ENCODE data around the gene MKRN2OS.

MKRN2OS gene, protein sequence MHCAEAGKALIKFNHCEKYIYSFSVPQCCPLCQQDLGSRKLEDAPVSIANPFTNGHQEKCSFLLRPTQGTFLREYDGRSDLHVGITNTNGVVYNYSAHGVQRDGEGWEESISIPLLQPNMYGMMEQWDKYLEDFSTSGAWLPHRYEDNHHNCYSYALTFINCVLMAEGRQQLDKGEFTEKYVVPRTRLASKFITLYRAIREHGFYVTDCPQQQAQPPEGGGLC

GRCh38 chr3:12545473-12545791 lies at the start of gene MKRN2OS:
TSS of gene MKRN2OS (minus strand) at chr3:12545499. CDS start at chr3:12545464, 35 bp downstream.
- DNase-seq (ENCODE audit: low read depth), result no peak

GRCh38 chr3:12593473-12593872 lies 48.2 kb upstream of the MKRN2OS start:
- DNase-seq (ENCODE audit: low read depth), result no peak

GRCh38 chr3:12591997-12592715 lies 46.9 kb upstream of the MKRN2OS start:
- DNase-seq (ENCODE audit: low read depth), result no peak

DNA sequence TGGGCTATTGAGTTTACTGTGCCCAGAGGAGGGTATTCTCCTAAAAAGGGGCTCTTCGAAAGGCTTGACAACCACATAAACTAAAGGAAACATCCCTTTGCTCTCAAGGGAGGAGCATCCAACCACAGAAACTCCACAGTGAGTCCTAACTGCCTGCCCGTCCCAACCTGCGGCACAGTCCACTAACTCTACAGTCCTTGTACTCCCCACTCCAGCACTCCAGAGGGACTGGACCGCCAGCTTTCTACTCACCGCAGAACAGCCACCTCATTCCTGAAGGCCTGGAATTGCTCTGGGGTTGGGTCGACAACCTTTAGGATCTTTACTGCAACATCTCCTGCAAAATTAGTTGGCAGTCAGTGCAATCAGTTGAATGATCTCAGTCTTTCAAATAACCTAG lies 46.2 kb upstream of the MKRN2OS start:
- no peak for DNase-seq (ENCODE audit: low read depth)

GRCh38 chr3:12590096-12590495 lies 44.8 kb upstream of the MKRN2OS start:
- DNase-seq (ENCODE audit: low read depth), result no peak

- no peak for DNase-seq (ENCODE audit: low read depth)
Measured at GRCh38 chr3:12588039-12589009, 43.0 kb upstream of the MKRN2OS start.

- DNase-seq (ENCODE audit: low read depth), result no peak
Measured at GRCh38 chr3:12586403-12586802, 41.1 kb upstream of the MKRN2OS start.

DNA sequence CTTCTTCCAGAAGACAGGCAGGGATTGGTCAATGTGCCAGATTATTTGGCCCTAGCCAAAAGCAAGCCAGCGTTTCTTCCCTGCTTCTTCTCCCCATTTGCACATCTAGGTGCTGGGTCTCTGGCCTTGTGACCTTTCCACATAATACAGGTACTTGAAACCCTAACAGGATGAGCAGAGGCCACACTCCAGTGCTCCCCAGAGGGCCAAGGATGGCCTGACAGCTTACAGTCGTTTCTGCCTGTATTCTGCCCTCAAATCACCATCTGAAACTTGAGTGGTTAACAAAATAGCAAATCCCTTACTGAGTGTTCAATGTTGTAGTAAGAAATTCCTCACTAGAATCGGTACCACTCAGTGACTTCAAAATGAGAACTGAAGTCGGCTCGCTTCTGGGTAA lies 40.7 kb upstream of the MKRN2OS start:
- DNase-seq (ENCODE audit: low read depth), result no peak

- no peak for DNase-seq (ENCODE audit: low read depth)
Measured at GRCh38 chr3:12585181-12585580, 39.9 kb upstream of the MKRN2OS start.

- DNase-seq (ENCODE audit: low read depth), result no peak
Measured at GRCh38 chr3:12584083-12584482, 38.8 kb upstream of the MKRN2OS start.

GRCh38 chr3:12583280-12583679 lies 38.0 kb upstream of the MKRN2OS start:
- no peak for DNase-seq (ENCODE audit: low read depth)

GRCh38 chr3:12582730-12583129 lies 37.4 kb upstream of the MKRN2OS start:
- no peak for DNase-seq (ENCODE audit: low read depth)

GRCh38 chr3:12579905-12580304 lies 34.6 kb upstream of the MKRN2OS start:
- no peak for DNase-seq (ENCODE audit: low read depth)

- DNase-seq (ENCODE audit: low read depth), result no peak
Measured at GRCh38 chr3:12579456-12579855, 34.2 kb upstream of the MKRN2OS start.

DNA sequence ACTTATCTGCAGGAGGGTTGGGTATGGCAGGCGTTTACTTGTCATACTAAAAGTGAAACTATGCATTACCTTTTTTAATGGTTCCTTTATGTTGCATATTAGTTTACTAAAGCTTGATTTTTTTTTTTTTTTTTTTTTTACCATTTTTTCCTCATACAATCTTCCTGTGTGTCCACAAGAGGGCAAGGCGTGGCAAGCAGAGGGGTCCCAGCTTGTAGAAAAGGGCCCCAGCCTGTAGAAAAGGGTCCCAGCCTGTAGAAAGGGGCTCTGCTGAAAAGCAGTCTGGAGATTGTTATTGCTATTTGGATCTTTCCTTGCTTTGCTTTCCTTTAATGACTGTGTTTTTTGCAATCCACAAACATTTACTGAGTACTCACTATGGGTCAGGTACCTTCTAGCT lies 33.4 kb upstream of the MKRN2OS start:
- no peak for DNase-seq (ENCODE audit: low read depth)

- DNase-seq (ENCODE audit: low read depth), result no peak
Measured at GRCh38 chr3:12577379-12577778, 32.1 kb upstream of the MKRN2OS start.

DNA sequence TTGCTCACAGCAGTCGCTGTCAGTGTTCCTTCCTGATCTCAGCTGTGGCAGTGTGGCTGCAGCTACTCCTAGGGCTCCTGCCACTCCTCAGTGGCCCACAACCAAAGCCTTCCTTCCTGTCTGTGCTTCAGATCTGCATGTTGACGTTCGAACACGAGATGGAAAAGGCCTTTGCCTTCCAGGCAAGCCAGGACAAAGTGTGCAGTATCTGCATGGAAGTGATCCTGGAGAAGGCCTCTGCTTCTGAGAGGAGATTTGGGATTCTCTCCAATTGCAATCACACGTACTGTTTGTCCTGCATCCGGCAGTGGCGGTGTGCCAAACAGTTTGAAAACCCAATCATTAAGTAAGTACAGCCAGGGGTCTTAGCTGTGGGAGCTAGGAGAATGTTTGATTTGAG lies 29.4 kb upstream of the MKRN2OS start:
- no peak for DNase-seq (ENCODE audit: low read depth)

GRCh38 chr3:12574131-12574530 lies 28.8 kb upstream of the MKRN2OS start:
- DNase-seq (ENCODE audit: low read depth), result no peak

DNA sequence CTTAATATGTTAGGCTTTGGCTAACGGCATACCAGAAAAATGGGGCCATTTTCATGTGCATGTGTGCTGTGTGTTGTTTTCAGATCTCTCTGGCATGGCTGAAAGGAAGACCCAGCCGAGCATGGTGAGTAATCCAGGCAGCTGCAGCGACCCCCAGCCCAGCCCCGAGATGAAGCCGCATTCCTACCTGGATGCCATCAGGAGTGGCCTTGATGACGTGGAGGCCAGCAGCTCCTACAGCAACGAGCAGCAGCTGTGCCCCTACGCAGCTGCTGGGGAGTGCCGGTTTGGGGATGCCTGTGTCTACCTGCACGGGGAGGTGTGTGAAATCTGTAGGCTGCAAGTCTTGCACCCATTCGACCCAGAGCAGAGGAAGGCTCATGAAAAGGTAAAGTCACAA lies 26.7 kb upstream of the MKRN2OS start:
- no peak for DNase-seq (ENCODE audit: low read depth)

- DNase-seq (ENCODE audit: low read depth), result no peak
Measured at GRCh38 chr3:12569836-12570235, 24.5 kb upstream of the MKRN2OS start.

DNA sequence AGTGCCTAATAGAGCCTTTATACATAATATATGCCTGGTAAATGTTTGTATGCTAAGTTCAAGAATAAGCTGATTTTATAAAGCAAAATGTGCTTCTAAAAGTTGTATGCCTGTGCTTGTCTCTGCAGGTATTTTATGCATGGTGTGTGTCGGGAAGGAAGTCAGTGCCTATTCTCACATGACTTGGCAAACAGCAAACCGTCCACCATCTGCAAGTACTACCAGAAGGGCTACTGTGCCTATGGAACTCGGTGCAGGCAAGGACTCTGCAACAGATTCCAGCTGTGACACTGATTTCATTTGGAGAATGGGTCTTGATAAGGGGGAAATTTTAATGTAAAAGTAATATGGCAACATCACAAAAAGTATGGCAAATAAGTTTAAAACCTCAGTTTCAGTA lies 23.4 kb upstream of the MKRN2OS start:
- no peak for DNase-seq (ENCODE audit: low read depth)

- DNase-seq (ENCODE audit: low read depth), result no peak
Measured at GRCh38 chr3:12566976-12567375, 21.7 kb upstream of the MKRN2OS start.

DNA sequence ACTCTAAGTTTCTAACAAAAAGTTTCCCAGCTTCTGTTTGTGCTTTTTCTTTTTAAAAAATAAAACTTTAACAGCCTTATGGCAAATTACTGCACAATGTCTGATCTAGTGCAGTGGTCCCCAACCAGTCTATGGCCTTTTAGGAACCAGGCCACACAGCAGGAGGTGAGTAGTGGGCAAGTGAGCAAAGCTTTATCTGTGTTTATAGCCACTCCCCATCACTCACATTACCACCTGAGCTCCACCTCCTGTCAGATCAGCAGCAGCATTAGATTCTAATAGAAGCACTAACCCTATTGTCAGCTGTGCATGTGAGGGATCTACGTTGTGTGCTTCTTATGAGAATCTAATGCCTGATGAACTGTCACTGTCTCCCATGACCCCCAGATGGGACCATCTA lies 17.2 kb upstream of the MKRN2OS start:
- DNase-seq (ENCODE audit: low read depth), result no peak
